GM12891 (cell line): ENCODE data around the gene RFC5.
"Not testable (repeated sequence)": the region's sequence is repeated elsewhere in the genome, so short reads cannot be mapped to it uniquely, and the experiment has no call there.

Source experiments
- DNase-seq: peaks from one replicate; pipeline ENCODE4 v3.0.0; 2011; ENCODE audit warnings: low spot score; ENCODE audit not compliant: insufficient read length
- FAIRE-seq: peaks from 2 replicates; lab custom pipeline; 2011; peaks lifted over from hg19 to GRCh38; lab: Jason Lieb, UNC
- PAX5 ChIP-seq: IDR thresholded peaks from 2 replicates; pipeline ENCODE4 v1.6.1; 2011; ENCODE audit warnings: low read length, moderate library complexity, mild to moderate bottlenecking; ENCODE audit not compliant: insufficient read depth, severe bottlenecking
- POLR2A ChIP-seq: IDR thresholded peaks from 2 replicates; pipeline ENCODE4 v1.6.1; 2011; ENCODE audit warnings: low read depth, low read length, control low read depth
- POLR2AphosphoS5 ChIP-seq: IDR thresholded peaks from 2 replicates; pipeline ENCODE4 v1.6.1; 2011; ENCODE audit warnings: low read depth, low read length, control low read depth
- POU2F2 ChIP-seq: IDR thresholded peaks from 2 replicates; pipeline ENCODE4 v1.6.1; 2011; ENCODE audit warnings: low read depth, mild to moderate bottlenecking, control low read depth, low read length, moderate library complexity
- SPI1 ChIP-seq: IDR thresholded peaks from 2 replicates; pipeline ENCODE4 v1.6.1; 2011; ENCODE audit warnings: low read depth, low read length, control low read depth
- TAF1 ChIP-seq: IDR thresholded peaks from 2 replicates; pipeline ENCODE4 v1.6.1; 2011; ENCODE audit warnings: low read depth, low read length, control low read depth

Gene RFC5

GRCh38 chr12:118060301-118061010 lies 44.0 kb downstream of the RFC5 start:
- FAIRE-seq (peak; percentile 69), DNase-seq (no peak)
- TF ChIP-seq POLR2A (no peak), PAX5 (no peak), POLR2AphosphoS5 (no peak), SPI1 (no peak), TAF1 (no peak), POU2F2 (no peak)

GRCh38 chr12:118061011-118061872 lies 44.7 kb downstream of the RFC5 start, which contains the start of gene WSB2:
WSB2 (minus strand) TSS chr12:118061179; CDS start chr12:118061048, 131 bp downstream.
- FAIRE-seq (no peak), DNase-seq (peak; percentile 40)
- TF ChIP-seq PAX5 (no peak), POLR2AphosphoS5 (no peak), SPI1 (no peak), TAF1 (no peak; the same call in 1 of the 2 replicates), POLR2A (no peak), POU2F2 (no peak)

GRCh38 chr12:118061873-118062843 lies 45.7 kb downstream of the RFC5 start:
- DNase-seq (peak; percentile 21), FAIRE-seq (peak; percentile 45)
- TF ChIP-seq POLR2A (peak; percentile 62), POLR2AphosphoS5 (peak; percentile 85), POU2F2 (0 out of 2 replicates have a peak, but pooled peaks have one; percentile 17), SPI1 (no peak), PAX5 (no peak), TAF1 (peak; percentile 55; the same call in 1 of the 2 replicates)

GRCh38 chr12:118063576-118064391 lies 47.3 kb downstream of the RFC5 start:
- DNase-seq = no peak
- FAIRE-seq = no peak
- TF ChIP-seq PAX5 (no peak), SPI1 (no peak), POU2F2 (no peak), POLR2A (no peak), POLR2AphosphoS5 (no peak), TAF1 (no peak)

GRCh38 chr12:118064608-118065007 lies 48.1 kb downstream of the RFC5 start:
- DNase-seq (no peak), FAIRE-seq (no peak)
- TF ChIP-seq PAX5 = no peak
- no peak for TF ChIP-seq POLR2AphosphoS5
- 0 out of 2 replicates have a peak, but pooled peaks have one; percentile 7 for TF ChIP-seq SPI1
- no peak for TF ChIP-seq POU2F2
- no peak for TF ChIP-seq TAF1
- no peak for TF ChIP-seq POLR2A

GRCh38 chr12:118065380-118065779 lies 48.9 kb downstream of the RFC5 start:
- FAIRE-seq (peak; percentile 66), DNase-seq (no peak)
- TF ChIP-seq POU2F2 = no peak
- no peak for TF ChIP-seq SPI1

- TF ChIP-seq TAF1 = no peak
- no peak for TF ChIP-seq SPI1
- no peak for TF ChIP-seq PAX5
- no peak for TF ChIP-seq POLR2AphosphoS5
- TF ChIP-seq POU2F2 = no peak
- DNase-seq = no peak
- no peak for FAIRE-seq
Measured at GRCh38 chr12:118068445-118068844, 51.9 kb downstream of the RFC5 start.

- TF ChIP-seq TAF1 (no peak), PAX5 (no peak), POLR2A (no peak), POU2F2 (no peak)
- no peak for FAIRE-seq
- no peak for DNase-seq
Measured at GRCh38 chr12:118070650-118071049, 54.1 kb downstream of the RFC5 start.

- TF ChIP-seq POLR2AphosphoS5 (no peak), TAF1 (no peak), POLR2A (no peak), SPI1 (no peak), POU2F2 (no peak), PAX5 (no peak)
- FAIRE-seq = no peak
- no peak for DNase-seq
Measured at GRCh38 chr12:118073768-118074167, 57.3 kb downstream of the RFC5 start.

- FAIRE-seq = not testable (repeated sequence)
Measured at GRCh38 chr12:118081521-118081920, 65.0 kb downstream of the RFC5 start.

More at GRCh38 chr12:118081521-118081920, 65.0 kb downstream of the RFC5 start:
- DNase-seq = not testable (repeated sequence)
